AG04450 (cell line): ENCODE measurements around the gene RFC5. TPM values are rescaled to one million over a fixed set of nuclear protein-coding genes. Genes with fewer than 3 reads are reported as not detected.

Experiments used
- CTCF ChIA-PET: fragments of 300-600, 350-600 bp; formaldehyde crosslinking; extraction: SDS; loops from one replicate; lab custom pipeline; 2022; ENCODE audit warnings: antibody characterized with exemption, inconsistent platforms; lab: Charles Lee
- POLR2A ChIA-PET: fragments of 350-600 bp; formaldehyde crosslinking; extraction: SDS; loops from one replicate; lab custom pipeline; 2021; ENCODE audit warnings: antibody characterized with exemption, inconsistent platforms; lab: Yijun Ruan, JAX
- DNase-seq: peaks from one replicate; pipeline ENCODE4 v3.0.0-alpha.2; 2011; ENCODE audit warnings: low read depth, low spot score
- H3K27ac ChIP-seq: one replicate; pipeline ENCODE4 v1.5.1; 2012; ENCODE audit warnings: low read depth, low read length, control low read depth
- H3K27me3 ChIP-seq: one replicate; pipeline ENCODE4 v1.6.0; 2012; ENCODE audit warnings: low read length; ENCODE audit not compliant: control insufficient read depth, insufficient read depth
- H3K4me3 ChIP-seq: 2 replicates; pipeline ENCODE4 v1.5.1; 2011; ENCODE audit warnings: mild to moderate bottlenecking, low read depth, low read length, control low read depth
- H3K9me3 ChIP-seq: 2 replicates; pipeline ENCODE4 v1.5.1; 2012; ENCODE audit warnings: low read length; ENCODE audit not compliant: control insufficient read depth, insufficient read depth
- CTCF ChIP-seq: IDR thresholded peaks from 2 replicates; pipeline ENCODE4 v1.5.1; 2011; ENCODE audit warnings: low read depth, low read length, control low read depth, inconsistent platforms
- polyA plus RNA-seq: library from polyadenylated mRNA; depleted of rRNA; stranded (reverse); fragments of >200 nt; gene quantifications from 2 replicates; pipeline ENCODE4 v1.2.3, GENCODE V29; 2011

The RFC5 gene
- polyA plus RNA-seq, 1 experiment: 10.4 TPM

GRCh38 chr12:117968826-117969659, 47.5 kb upstream of the RFC5 start, which contains the start of gene KSR2:
TSS of gene KSR2 (minus strand) at chr12:117968990. CDS start at chr12:117968255, 735 bp downstream.
- Histone ChIP-seq H3K27me3 (peaks cover 27% of the 10 kb centered on the region), H3K27ac (no peak within 1 kb of the TSS), H3K9me3 (no peaks in the 10 kb centered on the region), H3K4me3 (peak within 1 kb of the TSS; percentile 37)
- ChIA-PET CTCF (no interaction called here), POLR2A (no interaction called here)
- no peak for TF ChIP-seq CTCF
- DNase-seq: no peak

GRCh38 chr12:117970334-117970733, 46.2 kb upstream of the RFC5 start:
- H3K4me3 ChIP-seq: no peak overlapping the region
- DNase-seq: no peak
- ChIA-PET CTCF (no interaction called here), POLR2A (interaction anchor here (0.6 kb wide), 1 partner anchor 467 kb away, joined by 13 read pairs; no protein-coding TSS in a partner anchor)
- H3K9me3 ChIP-seq: no peaks in the 10 kb centered on the region
- no peak overlapping the region for H3K27ac ChIP-seq
- H3K27me3 ChIP-seq: peaks cover 27% of the 10 kb centered on the region
- TF ChIP-seq CTCF: no peak

- Histone ChIP-seq H3K27ac (no peak overlapping the region), H3K4me3 (no peak overlapping the region), H3K9me3 (no peaks in the 10 kb centered on the region), H3K27me3 (peaks cover 20% of the 10 kb centered on the region)
- POLR2A ChIA-PET: no interaction called here
- no peak for DNase-seq
- CTCF ChIA-PET: interaction anchor here (1.0 kb wide), 1 partner anchor 97 kb away, joined by 13 read pairs; no protein-coding TSS in a partner anchor
- TF ChIP-seq CTCF: no peak
These were observed 44.2 kb upstream of the RFC5 start for GRCh38 chr12:117972301-117972700.

- H3K27ac ChIP-seq: no peak overlapping the region
- H3K4me3 ChIP-seq: no peak overlapping the region
- DNase-seq: no peak
- peaks cover 4% of the 10 kb centered on the region for H3K27me3 ChIP-seq
- ChIA-PET CTCF (no interaction called here), POLR2A (no interaction called here)
- no peaks in the 10 kb centered on the region for H3K9me3 ChIP-seq
- TF ChIP-seq CTCF: no peak
These were observed 41.5 kb upstream of the RFC5 start for GRCh38 chr12:117975006-117975405.

GRCh38 chr12:117977373-117977772, 39.1 kb upstream of the RFC5 start:
- H3K4me3 ChIP-seq: no peak overlapping the region
- no peak for TF ChIP-seq CTCF
- H3K27ac ChIP-seq: no peak overlapping the region
- no peaks in the 10 kb centered on the region for H3K27me3 ChIP-seq
- ChIA-PET POLR2A (no interaction called here), CTCF (no interaction called here)
- no peaks in the 10 kb centered on the region for H3K9me3 ChIP-seq
- DNase-seq: no peak
